Stomach (tissue), 9 donors: ENCODE results near the gene TNPO2. TPM values are rescaled to one million over a fixed set of nuclear protein-coding genes. Genes with fewer than 3 reads are reported as not detected.
A peak's percentile ranks its signal among the peaks of the same experiment; 100 is the strongest.

Experiments used
- DNase-seq, 2 donors: peaks; one replicate each; pipeline versions ENCODE4 v3.0.0 to v3.0.0-alpha.2; 2013 to 2019
- H3K27ac ChIP-seq, 5 donors: fragments of 200-600 bp in 4 of 5; sonication (generic) in 4 of 5; one replicate each; pipeline ENCODE4 v1.5.1; 2013 to 2019; ENCODE audit warnings: mild to moderate bottlenecking in 1 of 5, moderate library complexity in 1 of 5
- H3K27me3 ChIP-seq, 3 donors: fragments of 200-600 bp; sonication (generic); one replicate each; pipeline ENCODE4 v1.5.1; 2017 to 2019; ENCODE audit warnings: mixed run types in 1 of 3
- H3K36me3 ChIP-seq, 4 donors: fragments of 200-600 bp; sonication (generic); 1 replicate in 3 of 4; 2 replicates in 1 of 4; pipeline ENCODE4 v1.5.1; 2016 to 2019
- H3K4me1 ChIP-seq, 4 donors: fragments of 200-600 bp; sonication (generic); one replicate each; pipeline ENCODE4 v1.5.1; 2016 to 2019
- H3K4me3 ChIP-seq, 4 donors: fragments of 200-600 bp; sonication (generic) in 3 of 4; one replicate each; pipeline ENCODE4 v1.5.1; 2016 to 2019; ENCODE audit warnings: mild to moderate bottlenecking in 1 of 4
- H3K9me3 ChIP-seq, 4 donors: fragments of 200-600 bp; sonication (generic); one replicate each; pipeline ENCODE4 v1.5.1; 2016 to 2019
- EP300 ChIP-seq: sonication (generic); formaldehyde crosslinking; IDR thresholded peaks from one replicate; pipeline ENCODE4 v1.6.1; 2017; ENCODE audit warnings: antibody characterized with exemption
- POLR2A ChIP-seq, 4 donors: fragments of 450-650 bp; IDR thresholded peaks; one replicate each; pipeline ENCODE4 v1.6.1; 2016; ENCODE audit warnings: antibody characterized with exemption in 4 of 4, control low read depth in 2 of 4, mild to moderate bottlenecking in 1 of 4, moderate library complexity in 1 of 4
- POLR2AphosphoS5 ChIP-seq, 3 donors: sonication (generic); formaldehyde crosslinking; IDR thresholded peaks; one replicate each; pipeline ENCODE4 v1.6.1; 2016; ENCODE audit warnings: antibody characterized with exemption in 3 of 3
- WGBS, 5 donors: extraction: QIAGEN DNeasy Blood & Tissue Kit in 3 of 5; methylation state at CpG; one replicate each; pipeline versions ENCODE4 v1.1.5 to v1.1.7; 2013 to 2018; 5-methylcytosine and 5-hydroxymethylcytosine counted together
- intact Hi-C: fragments of 100-400 bp; cut with DNase I; formaldehyde crosslinking; loops from one replicate; pipeline ENCODE4 v1.15.1; 2023; ENCODE audit warnings: low total_unique reads
- polyA plus RNA-seq, 3 donors: library from polyadenylated mRNA; stranded (reverse); fragments of 200-250 nt; gene quantifications; one replicate each; pipeline ENCODE4 v1.2.3, GENCODE V29; 2013
- total RNA-seq, 5 donors: library from RNA; depleted of rRNA; stranded (reverse); fragments of >200 nt; gene quantifications; one replicate each; pipeline versions ENCODE4 v1.1.0 to v1.2.3, GENCODE V29; 2014 to 2016
- TF ChIP-seq, protein P1 (sequence below), 7 experiments: fragments of 450-650 bp in 4 of 7; fragments of 200-600 bp in 3 of 7; sonication (generic) in 3 of 7; IDR thresholded peaks; one replicate each; pipeline ENCODE4 v1.5.1; 2016 to 2019; ENCODE audit warnings: antibody characterized with exemption in 7 of 7, control low read depth in 2 of 7, mild to moderate bottlenecking in 1 of 7
- donor health status: healthy with polysubstance abuse.
- donor health status: Bipolar disorder and iron deficiency.
- donor health status: healthy.

Gene TNPO2
- total and polyA plus RNA-seq, 8 donors: 13.7 to 143 (median 21.4) TPM

DNA sequence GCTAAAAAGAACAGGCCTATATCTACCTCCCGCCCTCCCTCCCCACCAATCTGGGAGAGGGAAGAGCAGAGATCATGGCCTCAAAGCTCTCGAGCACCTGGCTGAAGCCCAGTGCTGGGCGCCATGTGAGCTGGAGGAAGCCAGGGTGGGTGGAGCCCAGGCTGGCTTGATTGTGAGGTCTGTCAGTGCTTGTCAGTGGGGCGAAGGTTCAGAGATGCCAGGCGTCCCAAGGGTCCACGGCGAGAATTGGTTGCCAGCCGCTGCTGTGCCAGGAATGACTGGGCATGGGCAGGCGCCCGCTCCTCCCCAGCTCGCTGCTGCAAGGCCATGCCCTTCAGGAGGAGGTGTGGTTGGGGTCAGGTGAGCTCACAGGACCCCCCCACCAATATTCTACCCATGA, 39.4 kb upstream of the TNPO2 start:
- WGBS, 5 donors: 91 to 95% (median 92%) methylated on average over 11 of the region's 11 CpGs
- no peaks in the 10 kb centered on the region for H3K27me3 ChIP-seq
- intact Hi-C loops: loop anchor here (5.0 kb wide), 1 partner anchor 84 kb away; no protein-coding TSS in a partner anchor
- TF ChIP-seq POLR2AphosphoS5 (IDR thresholded peaks at IDR 0.05) (no peak), POLR2A (IDR thresholded peaks at IDR 0.05) (no peak), EP300 (no peak)
- TF ChIP-seq, protein P1, sequence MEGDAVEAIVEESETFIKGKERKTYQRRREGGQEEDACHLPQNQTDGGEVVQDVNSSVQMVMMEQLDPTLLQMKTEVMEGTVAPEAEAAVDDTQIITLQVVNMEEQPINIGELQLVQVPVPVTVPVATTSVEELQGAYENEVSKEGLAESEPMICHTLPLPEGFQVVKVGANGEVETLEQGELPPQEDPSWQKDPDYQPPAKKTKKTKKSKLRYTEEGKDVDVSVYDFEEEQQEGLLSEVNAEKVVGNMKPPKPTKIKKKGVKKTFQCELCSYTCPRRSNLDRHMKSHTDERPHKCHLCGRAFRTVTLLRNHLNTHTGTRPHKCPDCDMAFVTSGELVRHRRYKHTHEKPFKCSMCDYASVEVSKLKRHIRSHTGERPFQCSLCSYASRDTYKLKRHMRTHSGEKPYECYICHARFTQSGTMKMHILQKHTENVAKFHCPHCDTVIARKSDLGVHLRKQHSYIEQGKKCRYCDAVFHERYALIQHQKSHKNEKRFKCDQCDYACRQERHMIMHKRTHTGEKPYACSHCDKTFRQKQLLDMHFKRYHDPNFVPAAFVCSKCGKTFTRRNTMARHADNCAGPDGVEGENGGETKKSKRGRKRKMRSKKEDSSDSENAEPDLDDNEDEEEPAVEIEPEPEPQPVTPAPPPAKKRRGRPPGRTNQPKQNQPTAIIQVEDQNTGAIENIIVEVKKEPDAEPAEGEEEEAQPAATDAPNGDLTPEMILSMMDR (IDR thresholded peaks at IDR 0.05): no peak
- DNase-seq: no peak
- no peak overlapping the region for H3K27ac ChIP-seq
- peaks cover under 1 to 13% (median 12%) of the 10 kb centered on the region in 4 donors for H3K4me1 ChIP-seq
- no peak overlapping the region for H3K4me3 ChIP-seq
- no peaks in the 10 kb centered on the region for H3K9me3 ChIP-seq
- peaks cover 14 to 52% (median 37%) of the 10 kb centered on the region in 4 donors for H3K36me3 ChIP-seq

DNA sequence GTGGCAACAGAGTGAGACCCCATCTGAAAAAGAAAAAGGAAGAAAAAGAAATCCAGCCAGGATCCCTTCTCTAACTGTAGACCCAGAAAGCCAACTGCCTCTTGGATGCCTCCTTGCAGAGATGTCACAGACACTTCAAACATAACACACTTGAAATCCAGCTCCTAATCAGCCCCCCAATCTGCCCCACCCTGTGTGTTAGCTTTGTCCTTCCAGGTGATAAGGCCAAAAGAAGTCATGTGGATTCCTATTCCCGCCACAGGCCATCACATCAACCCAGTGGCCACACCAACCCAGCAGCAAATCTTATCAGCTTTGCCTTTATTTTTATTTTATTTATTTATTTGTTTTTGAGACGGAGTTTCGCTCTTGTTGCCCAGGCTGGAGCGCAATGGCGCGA, 36.0 kb upstream of the TNPO2 start:
- intact Hi-C loops: loop anchor here (5.0 kb wide), 1 partner anchor 88 kb away; no protein-coding TSS in a partner anchor
- DNase-seq: no peak
- 78 to 85% (median 80%) methylated on average over 6 of the region's 6 CpGs for WGBS, 5 donors
- H3K27me3 ChIP-seq: peaks cover 0 to 5% (median 0%) of the 10 kb centered on the region in 3 donors
- TF ChIP-seq POLR2A (IDR thresholded peaks at IDR 0.05) (no peak), POLR2AphosphoS5 (IDR thresholded peaks at IDR 0.05) (no peak), EP300 (no peak)
- TF ChIP-seq, protein P1 (IDR thresholded peaks at IDR 0.05): no peak
- no peak overlapping the region for H3K27ac ChIP-seq
- no peak overlapping the region for H3K4me3 ChIP-seq
- H3K9me3 ChIP-seq: no peaks in the 10 kb centered on the region
- H3K4me1 ChIP-seq: peaks cover 9 to 13% (median 12%) of the 10 kb centered on the region in 4 donors
- peaks cover 14 to 25% (median 24%) of the 10 kb centered on the region in 4 donors for H3K36me3 ChIP-seq

DNA sequence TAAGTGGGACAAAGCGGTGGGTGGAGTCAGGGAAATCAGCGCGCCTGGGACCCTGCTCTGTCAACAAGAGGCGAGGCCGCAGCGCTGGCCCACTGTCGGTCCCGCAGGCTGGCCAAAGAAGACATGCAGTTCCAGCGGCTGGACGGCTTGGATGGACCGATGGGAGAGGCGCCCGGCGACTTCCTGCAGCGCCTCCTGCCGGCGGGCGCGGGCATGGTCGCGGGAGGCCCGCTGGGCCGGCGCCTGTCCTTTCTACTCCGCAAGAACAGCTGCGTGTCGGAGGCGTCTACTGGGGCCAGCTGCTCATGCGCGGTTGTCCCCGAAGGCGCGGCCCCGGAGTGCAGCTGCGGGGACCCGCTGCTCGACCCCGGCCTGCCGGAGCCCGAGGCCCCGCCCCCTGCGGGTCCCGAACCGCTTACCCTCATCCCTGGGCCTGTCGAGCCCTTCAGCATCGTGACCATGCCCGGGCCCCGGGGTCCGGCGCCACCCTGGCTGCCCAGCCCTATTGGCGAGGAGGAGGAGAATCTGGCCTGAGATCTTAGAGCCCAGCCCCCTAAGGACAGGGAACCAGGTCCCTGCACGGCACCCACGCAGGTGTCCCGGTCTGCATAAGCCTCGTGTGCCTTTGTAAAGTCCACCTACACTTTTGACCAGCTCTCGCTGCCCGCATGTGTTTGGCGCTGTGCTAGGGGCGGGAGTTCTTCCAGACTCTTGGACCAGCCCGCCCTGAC, 34.0 kb upstream of the TNPO2 start:
- WGBS, 5 donors: 4 to 11% (median 7%) methylated on average over 26 to 60 of the region's 60 CpGs
- Histone ChIP-seq H3K27me3 (peaks cover 0 to 20% (median 0%) of the 10 kb centered on the region in 3 donors), H3K9me3 (no peaks in the 10 kb centered on the region), H3K4me1 (peaks cover 9 to 13% (median 12%) of the 10 kb centered on the region in 4 donors), H3K4me3 (peak overlapping the region; percentile 33 to 44 (median 41)), H3K36me3 (peaks cover under 1 to 8% (median 6%) of the 10 kb centered on the region in 4 donors), H3K27ac (peak overlapping the region in 2 of 5 donors; percentile 42 to 52)
- intact Hi-C loops: no loop called here
- peak; percentile 76 to 88 for DNase-seq
- TF ChIP-seq POLR2A (IDR thresholded peaks at IDR 0.05) (no peak), EP300 (no peak)
- TF ChIP-seq, protein P1 (IDR thresholded peaks at IDR 0.05): peak in 5 of 7 experiments; percentile 76 to 95 (median 91)

DNA sequence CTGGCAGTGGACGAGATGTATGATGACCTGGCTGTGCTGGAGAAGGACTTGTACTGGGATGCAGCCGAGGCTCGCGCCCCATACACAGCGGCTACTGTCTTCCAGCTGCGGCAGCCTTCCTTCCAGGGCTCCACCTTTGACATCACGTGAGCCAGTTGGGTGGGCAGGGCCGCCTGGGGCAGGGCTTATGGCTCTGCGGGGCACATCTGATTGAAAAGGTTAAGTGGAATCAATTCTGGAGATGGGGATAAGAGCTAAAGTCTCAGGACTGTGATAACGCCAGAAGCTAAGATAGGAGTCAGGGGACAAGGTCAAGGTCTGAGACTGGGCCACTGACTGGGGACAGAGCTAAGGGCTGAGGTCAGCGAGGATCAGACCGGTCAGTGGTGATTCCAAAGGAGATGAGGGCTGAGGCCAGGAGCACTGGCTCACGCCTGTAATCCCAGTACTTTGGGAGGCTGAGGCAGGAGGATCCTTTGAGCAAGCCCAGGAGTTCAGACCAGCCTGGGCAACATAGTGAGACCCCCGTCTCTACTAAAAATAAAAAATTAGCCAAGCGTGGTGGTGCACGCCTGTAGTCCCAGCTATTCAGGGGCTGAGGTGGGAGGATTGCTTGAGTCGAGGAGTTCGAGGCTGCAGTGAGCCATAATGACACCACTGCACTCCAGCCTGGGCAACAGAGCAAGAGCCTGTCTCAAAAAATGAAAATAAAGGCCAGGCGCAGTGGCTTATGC, 32.6 kb upstream of the TNPO2 start:
- DNase-seq: no peak
- Histone ChIP-seq H3K9me3 (no peaks in the 10 kb centered on the region), H3K27ac (no peak overlapping the region), H3K27me3 (peaks cover 0 to 34% (median 12%) of the 10 kb centered on the region in 3 donors), H3K4me3 (no peak overlapping the region), H3K4me1 (peaks cover 9 to 13% (median 12%) of the 10 kb centered on the region in 4 donors), H3K36me3 (no peaks in the 10 kb centered on the region)
- TF ChIP-seq EP300: no peak
- TF ChIP-seq POLR2AphosphoS5 (IDR thresholded peaks at IDR 0.05): no peak
- TF ChIP-seq POLR2A (IDR thresholded peaks at IDR 0.05): no peak
- TF ChIP-seq, protein P1 (IDR thresholded peaks at IDR 0.05): no peak
- intact Hi-C loops: no loop called here
- WGBS, 5 donors: 78 to 83% (median 81%) methylated on average over 15 to 19 of the region's 19 CpGs
